NCI-H82 (cell line): Measurements from ENCODE around the gene GALNT9.
"Not testable (repeated sequence)": the region's sequence is repeated elsewhere in the genome, so short reads cannot be mapped to it uniquely, and the experiment has no call there.

Experiments used
- DNase-seq: peaks from one replicate; lab custom pipeline; 2025; lab: John Stamatoyannopoulos, UW

GALNT9 gene

DNA sequence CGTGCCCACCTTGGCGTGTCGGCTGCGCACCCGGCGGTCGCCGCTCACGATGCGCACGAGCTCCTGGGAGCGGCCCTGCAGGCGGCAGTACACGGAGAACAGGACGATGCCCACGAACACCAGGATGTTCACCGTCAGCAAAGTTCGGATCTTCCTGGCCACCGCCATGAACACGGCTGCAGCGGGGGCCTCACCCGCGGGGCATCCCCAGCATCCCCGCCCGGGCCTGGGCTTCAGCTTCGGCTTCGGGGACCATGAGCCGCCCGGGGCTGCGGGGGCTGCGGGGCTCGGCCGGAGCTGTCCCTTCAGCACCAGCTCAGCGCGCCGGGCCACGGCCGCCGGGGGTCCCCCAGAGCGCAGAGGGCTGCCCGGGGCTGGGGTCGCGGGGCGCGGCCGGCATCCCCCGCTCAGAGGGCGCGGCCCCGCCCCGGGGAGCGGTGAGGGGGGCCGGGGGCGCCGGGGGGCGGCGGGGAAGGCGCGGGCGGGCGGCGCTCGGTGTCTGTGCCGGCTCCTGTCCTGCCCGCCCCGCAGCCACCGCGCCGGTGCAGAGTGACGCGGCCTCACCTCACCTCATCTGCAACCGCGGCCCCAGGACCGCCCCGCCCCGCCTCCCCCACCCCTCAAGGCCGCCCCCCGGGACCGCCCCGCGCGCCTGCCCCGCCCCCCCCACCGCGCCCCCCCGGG is at the start of gene GALNT9:
GALNT9 (minus strand) TSS at position 554 of the 684 bp plus-strand sequence; CDS start at position 168, 386 bp downstream.
- no peak for DNase-seq

DNA sequence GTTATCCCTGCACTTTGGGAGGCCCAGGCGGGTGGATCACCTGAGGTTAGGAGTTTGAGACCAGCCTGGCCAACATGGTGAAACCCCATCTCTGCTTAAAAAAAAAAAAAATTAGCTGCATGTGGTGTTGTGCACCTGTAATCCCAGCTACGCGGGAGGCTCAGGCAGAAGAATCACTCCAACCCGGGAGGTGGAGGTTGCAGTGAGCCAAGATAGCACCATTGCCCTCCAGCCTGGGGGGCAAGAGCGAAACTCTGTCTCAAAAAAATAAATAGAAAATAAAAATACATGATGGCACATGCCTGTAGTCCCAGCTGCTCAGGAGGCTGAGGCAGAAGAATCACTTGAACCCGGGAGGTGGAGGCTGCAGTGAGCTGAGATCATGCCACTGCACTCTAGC is 49.7 kb upstream of the GALNT9 start:
- not testable (repeated sequence) for DNase-seq

DNA sequence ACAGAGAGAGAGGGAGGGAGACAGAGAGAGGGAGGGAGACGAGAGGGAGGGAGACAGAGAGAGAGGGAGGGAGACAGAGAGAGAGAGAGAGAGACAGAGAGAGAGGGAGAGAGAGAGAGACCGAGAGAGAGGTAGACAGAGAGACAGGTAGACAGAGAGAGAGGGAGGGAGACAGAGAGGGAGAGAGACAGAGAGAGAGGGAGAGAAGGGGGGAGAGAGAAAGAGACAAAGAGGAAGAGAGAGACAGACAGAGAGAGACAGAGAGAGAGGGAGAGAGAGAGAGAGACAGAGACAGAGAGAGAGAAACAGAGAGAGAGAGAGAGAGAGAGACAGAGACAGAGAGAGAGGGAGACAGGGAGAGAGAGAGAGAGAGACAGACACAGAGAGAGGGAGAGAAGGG is 47.8 kb upstream of the GALNT9 start:
- DNase-seq, result no peak

DNA sequence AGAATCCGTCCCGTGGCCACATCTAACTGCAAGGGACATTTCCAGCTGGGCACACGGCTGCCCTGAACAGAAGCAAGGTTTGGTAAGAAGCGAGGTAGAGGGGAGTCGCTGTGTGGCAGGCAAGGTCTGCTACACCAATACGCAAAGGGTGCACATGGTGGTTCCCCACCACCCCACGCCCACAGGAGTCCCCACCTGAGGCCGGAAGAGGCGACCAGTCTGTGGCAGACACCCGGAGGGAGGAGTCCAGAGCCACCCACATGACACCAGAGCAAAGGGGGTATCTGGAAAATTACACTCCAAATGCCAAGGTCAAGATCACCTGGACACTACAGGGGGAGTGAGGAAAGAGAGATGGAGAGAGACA is 47.1 kb upstream of the GALNT9 start:
- no peak for DNase-seq

DNA sequence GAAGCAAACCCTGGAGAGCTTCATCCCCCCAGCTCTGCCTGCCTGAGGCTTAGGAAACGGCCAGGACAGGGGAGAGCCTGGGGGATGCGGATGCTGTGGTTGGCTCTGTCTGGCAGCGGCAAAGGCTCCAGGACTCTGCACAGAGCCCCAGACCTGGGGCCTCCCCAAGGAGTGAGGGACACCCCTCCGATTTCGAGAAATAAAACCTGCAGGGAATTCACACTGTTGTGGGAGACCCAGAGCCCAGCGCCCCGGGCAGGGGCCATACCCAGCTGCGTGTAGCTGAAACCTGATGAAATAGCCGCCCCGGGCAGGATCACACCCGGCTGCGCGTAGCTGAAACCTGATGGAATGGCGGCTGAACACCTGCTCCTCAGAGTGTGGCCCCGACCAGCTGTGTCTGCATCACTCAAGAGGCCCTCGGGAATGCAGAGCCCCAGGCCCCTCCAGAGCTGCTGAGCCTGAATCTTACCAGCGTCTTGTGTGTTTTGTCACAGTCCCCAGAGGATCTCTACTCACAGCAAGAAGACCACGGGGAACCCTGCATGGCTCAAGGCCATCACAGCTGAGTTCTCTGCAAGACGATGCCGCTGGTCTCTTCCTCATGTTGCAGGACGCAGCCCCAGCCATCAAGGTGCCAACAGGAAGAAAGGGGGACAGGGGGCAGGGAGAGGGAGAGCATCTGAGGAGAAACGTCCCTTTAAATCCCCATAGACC is 46.5 kb upstream of the GALNT9 start:
- DNase-seq, result no peak

DNA sequence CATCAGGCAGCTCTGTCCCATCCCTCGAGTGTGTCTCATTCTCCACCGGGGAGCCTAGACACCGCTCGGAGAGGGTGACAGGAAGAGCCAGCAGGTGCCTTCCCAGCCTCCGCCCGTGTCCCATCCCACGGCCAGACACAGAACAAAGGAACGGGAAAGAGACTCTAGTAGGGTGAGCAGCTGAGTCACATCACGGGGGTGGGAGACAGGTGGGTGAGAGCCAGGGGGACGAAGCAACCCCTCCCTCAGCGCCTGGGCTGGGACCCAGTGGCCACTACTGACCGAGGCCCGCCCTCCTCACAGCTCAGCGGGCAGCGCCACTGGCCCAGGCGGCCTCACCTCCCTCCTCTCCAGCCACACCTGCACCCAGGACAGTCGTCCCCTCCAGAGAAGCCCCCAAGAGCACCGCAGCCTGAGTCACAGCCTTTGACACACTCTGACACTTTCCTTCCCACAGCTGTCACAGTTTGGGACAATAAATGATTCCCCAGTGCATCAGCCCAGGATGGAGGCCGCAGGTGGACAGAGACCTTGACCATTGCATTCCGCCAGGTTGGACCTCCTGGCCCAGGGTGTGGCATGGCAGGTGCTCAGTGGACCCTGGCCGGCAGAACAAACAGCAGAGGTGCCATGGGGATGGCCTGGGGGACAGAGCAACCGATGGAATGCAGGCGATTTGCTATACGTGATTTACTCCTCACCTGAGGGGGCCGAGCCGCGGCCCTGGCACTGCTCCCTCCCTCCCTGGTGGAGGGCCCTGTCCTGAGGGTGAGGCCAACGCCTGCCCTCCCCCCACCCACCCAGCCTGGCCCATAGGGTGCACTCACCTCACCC is 45.4 kb upstream of the GALNT9 start:
- DNase-seq, result no peak

DNA sequence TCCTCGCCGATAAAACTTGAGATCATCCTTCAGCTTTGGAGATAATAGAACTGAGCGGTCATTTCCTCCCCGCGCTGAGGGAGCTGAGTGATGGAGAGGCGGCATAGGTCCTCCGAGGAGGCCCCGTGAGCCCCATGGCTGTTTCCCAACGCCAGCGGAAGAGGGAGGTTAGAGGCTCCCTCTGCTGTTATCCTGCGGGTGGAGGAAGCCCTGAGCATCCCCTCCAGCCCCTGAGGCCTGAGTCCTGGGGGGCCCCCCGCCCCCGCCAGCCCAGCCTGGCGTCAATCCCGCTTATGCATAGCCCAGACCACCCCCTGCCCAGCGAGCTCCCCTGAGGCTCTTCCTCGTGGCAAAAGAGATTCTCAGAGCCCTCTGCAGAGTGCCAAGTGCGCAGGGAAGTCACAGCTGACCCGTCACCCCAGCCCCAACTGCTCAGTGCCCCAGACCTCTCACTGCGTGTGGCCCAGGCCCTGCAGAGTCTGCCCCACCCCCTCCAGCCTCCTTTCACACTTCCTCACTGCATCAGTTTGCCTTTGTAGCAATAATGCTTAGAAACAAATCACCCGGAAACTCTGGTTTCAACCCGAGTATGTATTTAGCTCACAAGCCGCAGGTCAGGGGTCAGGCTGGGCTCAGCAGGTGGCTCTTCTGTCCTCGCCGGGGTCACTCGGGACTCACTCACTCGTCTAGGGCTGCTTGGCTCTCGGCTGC is 44.7 kb upstream of the GALNT9 start:
- DNase-seq, result peak; percentile 50

DNA sequence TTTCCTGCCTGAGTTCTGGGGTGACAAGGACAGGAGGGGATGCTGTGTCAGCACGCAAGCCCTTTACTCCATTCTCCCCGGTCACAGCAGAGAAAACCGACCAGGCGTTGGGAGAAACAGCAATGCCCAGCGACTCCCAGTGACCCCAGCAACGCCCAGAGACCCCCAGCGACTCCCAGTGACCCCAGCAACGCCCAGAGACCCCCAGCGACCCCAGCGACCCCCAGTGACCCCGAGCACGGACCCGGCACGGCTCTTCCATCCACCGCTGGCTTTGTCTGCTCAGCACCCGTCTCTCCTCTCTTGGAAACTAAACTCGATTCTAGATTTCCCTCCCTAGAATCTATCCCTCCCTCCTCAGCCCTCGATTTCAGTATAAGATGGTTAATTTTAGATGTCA is 38.5 kb upstream of the GALNT9 start:
- DNase-seq, result no peak

DNA sequence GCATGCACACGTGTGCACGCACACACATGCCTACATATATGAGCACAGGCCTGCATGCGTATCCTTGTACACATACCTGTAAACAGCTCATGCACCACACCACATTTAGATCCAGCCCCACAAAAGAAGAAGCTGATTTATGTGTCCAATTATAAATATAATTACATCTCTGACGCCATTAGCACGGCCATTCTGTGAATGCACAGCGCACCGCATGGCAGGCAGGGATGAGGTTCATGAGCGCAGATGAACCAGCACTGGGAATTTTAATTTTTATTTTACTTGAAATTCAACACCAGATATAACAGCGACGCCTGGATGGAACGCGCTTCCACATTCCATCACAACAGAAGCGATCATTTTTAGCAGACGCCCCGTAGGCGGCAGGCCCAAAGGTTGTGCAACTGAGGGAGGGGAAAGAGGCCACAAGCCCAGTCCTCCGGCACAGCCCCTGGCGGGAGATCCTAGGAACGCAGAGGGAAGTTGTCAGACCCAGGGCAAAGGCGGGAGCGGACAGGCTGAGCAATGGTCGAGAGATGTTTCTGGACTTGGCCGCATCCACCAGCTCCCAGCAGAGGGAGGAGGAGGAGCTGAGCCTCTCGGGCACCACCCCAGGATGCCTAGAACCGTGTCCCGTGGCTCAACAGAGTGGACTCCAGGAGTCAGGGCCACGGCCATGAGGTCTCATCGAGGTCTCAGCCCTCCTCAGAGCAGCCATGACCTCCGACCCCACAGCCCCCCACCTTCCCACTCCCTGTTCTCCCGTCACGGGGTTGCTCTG is 37.9 kb upstream of the GALNT9 start:
- no peak for DNase-seq

DNA sequence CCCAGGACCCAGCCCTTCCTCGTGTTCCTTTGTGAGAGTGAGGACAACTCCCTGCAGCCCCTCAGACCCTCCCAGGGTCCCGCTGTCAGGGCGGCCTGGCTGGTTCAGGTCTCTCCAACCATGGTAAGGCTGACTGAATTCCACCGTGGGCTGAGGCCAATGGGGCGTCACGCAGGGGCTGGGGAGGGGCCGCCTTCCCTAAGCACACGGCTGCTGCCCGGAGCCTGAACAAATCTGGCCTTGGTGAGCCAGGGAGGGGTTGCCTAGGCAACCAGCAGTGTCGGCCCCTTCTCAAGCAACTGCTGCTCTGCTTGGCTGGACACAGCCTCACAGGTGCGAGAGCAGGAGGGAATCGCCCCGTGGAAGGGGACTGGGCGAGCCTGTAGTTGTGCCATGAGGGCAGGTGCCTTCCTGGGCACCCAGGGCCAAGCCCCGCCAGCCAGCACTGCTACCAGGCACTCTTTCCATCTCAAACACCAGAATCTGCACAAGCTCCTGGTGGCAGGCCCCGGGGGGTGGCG is 37.0 kb upstream of the GALNT9 start:
- DNase-seq, result no peak

DNA sequence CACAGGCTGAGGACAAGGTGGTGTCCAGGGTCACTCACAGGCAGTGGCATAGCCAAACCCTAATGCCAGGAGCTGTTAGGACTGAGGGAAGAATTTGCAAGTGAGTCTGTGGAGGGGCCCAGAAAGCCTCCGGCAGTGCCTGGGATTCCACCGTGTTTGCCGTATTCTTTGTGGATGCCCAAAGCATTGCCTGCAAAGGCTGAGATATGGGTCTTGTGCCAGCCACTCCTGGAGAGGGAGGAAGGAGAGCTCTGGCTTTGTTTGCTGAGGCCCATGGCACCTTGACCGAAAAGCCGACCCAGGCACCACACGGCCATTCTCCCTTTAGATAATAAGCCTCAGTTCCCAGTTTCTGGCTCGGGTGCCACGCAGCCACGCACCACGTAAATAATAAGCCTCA is 35.8 kb upstream of the GALNT9 start:
- DNase-seq, result no peak

DNA sequence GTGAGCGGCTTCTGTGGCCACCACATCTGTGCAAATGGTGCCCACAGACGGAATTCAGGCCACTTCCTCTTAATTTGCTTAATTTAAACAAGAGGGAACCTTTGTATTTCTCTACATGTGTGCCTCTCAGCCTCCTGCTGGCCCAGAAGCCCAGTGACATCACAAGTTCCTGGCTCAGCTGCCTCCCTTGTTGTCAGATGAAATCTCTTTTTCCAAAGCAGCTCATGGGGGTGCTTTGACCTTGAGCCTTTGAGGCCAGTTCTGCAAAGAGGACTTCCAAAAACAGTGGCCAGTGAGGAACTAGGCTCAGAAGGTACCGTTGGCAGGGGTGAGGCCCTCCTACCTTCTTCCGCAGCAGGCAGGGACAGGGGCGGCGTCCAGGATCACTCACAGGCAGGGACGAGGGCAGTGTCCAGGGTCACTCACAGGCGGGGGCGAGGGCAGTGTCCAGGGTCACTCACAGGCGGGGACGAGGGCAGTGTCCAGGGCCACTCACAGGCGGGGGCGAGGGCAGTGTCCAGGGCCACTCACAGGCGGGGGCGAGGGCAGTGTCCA is 35.0 kb upstream of the GALNT9 start:
- DNase-seq, result no peak

DNA sequence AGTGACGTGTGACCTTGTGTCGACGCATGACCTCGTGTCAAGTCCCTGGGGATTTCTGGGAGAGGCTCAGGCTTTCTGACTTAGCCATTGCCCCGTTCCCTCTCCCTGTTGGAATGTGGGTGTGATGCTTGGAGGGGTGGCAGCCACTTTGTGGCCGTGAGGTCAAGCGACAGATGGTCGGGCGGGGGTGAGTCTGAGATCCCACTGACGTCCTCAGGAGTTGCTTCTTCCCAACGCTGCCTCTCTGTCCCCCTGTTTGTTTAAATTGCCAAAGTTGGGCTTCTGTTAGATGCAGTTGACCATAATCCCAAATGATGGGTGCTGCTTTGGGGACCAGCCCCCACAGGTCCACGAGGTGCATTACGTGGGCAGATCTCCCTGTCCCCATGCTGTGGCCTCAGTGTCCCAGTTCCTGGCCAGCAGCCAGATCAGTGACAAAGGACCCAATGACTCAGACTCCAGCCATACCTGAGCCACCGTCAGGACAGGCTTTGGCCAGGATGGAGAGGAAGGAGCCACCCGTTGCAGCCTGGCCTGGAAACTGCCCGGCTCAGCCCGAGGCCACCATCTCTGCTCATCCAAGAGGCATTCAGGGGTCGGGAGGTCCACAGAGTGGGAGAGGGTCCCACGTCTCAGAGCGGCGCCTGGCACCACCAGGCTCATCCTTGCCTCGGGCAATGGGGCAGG is 34.4 kb upstream of the GALNT9 start:
- no peak for DNase-seq

DNA sequence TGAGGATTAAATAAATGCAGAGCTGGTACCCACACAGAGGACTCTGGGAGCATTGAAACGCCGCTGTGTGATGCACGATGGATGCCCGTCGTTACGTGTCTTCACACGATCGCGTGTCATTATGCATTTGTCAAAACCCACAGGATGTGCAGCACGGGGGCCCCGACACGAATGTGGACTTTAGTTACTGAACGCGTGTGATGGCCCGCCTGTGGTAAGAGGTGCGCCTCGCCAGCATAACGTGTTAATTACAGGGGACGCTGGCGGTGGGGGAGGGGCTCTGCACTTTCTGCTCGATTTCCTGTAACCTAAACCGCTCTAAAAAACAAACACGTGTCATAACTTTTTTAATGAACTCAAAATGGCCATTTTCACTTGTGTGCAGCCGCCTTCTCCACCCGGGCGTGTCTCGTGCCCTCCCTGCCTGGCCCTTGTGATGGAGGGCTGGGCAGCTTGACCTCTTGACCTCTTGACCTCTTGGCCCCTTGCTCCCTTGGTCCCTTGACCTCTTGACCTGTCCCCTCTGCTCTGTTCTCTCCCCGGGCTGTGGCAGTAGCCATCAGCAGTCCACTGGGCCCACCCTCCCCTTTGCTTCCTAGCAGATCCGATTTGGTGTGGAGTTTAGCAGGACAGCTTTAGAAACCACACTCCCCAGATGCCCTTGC is 33.7 kb upstream of the GALNT9 start:
- no peak for DNase-seq

DNA sequence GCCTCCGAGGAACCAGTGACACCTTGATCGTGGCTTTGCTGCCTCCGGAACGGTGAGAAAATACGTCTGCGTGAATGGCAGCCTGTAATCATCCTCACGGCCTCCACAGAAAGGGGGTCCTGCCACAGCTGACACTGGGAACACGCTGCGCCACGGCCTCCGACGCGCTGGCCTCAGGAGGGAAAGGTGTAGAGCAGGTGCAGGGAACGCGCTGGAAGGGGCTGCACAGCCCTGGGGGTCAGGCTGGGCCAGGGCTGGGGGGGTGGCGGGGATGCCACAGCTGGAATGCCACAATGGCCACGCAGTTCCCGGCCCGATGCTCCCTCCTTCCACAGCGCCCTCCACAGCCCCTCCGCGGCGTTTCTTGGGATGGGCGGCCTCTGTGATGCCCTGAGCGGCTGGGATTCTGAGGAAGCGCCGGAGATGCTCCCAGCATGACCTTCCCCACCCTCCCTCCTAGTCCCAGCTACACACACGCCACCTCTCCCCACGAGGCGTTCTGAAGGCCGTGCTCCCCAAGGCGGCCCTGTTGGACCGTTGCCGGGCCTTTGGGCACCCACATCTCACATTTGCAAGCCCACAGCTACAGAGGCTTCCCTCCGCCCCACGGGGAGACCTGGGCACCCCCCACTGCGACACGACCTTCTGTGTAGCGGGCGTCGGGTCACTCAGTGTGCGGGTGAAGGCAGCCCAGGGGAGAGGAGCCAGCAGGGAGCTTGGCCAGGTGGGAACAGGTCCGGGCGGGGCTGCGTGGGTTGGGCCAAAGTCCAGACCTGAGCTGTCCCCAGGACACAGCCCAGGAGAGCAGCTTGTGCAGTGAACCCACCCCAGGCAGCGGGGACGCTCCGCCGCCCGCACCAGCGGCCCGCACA is 31.8 kb upstream of the GALNT9 start:
- no peak for DNase-seq

DNA sequence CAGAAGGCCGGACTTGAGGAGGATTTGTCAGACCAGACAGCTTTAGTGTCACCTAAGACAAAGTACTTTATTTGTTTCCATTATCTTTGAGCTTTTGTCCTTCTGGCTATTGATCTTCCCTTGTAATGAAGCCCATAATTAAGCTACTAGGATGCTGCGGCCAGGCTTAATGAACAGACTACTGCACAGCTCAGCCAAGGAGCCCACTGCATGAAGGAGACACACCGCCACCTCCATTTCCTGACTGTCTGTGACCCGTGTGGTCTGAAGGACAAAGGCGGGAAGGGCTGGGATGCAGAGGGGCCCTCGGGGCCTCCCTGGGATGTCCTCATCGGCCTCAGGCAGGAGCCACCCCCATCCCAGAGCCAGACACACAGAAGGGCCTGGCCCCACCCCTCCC is 31.0 kb upstream of the GALNT9 start:
- DNase-seq, result no peak

DNA sequence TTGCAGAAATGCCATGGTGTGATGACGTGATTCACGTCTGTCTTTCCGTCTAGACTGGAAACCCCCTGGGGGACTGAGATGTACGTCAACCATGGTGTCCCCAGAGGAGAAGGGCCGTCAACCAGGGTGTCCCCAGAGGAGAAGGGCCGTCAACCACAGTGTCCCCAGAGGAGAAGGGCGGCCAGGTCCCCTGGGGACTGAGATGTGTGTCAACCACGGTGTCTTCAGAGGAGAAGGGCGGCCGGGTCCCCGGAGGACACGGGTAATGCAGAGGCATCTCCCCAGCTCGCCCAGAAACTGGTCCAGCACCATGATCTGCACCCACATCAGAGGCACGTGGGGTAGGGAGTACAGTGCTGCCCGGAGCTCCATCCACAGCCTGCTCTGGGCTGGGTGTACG is 30.6 kb upstream of the GALNT9 start:
- no peak for DNase-seq

DNA sequence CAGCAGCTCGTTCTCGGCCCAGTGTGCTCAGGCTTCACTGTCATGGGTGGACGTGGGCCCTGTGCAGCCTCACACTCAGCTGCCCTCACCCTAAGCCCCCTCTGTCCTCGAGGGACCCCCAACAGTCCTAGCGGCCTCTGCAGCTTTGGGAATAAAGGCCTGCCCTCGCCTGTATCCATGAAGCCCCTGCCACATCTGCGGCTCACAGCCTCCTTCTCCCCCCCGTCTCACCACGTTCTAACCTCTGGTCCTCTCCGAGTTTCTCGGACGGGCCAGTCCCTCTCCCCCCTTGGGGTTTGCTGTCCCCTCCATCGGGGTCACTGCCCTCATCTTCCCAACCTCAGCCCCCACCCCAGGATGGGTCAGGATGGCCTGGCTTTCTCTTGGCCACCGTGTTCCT is 30.2 kb upstream of the GALNT9 start:
- DNase-seq, result no peak
